Fibroblast of skin of left quadriceps (primary cell): ENCODE results near the gene CTAG1A.
A peak's percentile ranks its signal among the peaks of the same experiment; 100 is the strongest.
"Not testable (repeated sequence)": the region's sequence is repeated elsewhere in the genome, so short reads cannot be mapped to it uniquely, and the experiment has no call there.

Experiments used
- DNase-seq, 2 experiments: peaks; one replicate each; pipeline ENCODE4 v3.0.0-alpha.2; 2013; ENCODE audit warnings: low read depth in 2 of 2

The CTAG1A gene

DNA sequence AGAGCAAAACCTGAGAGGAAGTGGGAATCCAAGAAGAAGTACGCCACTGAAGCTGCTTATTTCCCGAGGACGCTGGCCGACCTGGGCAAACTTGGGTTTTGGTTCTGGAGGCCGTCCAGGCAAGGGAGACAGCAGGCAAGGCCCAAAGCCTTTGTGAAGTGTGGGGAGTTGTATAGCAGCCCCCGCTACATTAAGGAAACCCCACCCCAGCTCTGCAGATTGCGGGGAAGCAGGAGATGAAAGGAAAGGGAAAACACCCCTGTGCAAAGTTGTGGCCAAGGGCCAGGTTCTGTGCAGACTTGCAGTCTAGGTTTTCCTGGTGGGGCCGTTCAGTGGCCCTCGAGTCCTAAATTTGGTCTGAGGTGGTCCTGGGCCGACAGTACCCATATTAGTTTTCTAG is 11.9 kb upstream of the CTAG1A start:
- not testable (repeated sequence) for DNase-seq

DNA sequence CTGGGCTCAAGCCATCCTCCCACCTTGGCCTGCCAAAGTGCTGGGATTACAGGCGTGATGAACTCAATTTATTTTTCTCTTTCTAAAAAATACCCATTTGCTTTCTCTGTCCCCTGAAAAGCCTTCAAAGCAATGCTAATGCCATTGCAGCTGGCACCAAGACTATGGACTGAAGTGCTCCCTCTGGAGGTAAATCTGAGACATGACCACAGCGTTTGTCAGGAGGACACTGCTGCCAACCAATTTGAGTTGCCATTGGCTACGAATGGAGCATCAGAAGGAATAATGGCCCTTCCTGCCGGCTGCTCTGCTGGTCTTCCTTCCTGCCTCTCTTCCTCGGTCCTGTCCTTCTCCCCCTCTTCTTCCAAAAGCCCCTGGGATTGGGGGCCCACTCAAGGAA is 9.9 kb upstream of the CTAG1A start:
- DNase-seq, result not testable (repeated sequence)

DNA sequence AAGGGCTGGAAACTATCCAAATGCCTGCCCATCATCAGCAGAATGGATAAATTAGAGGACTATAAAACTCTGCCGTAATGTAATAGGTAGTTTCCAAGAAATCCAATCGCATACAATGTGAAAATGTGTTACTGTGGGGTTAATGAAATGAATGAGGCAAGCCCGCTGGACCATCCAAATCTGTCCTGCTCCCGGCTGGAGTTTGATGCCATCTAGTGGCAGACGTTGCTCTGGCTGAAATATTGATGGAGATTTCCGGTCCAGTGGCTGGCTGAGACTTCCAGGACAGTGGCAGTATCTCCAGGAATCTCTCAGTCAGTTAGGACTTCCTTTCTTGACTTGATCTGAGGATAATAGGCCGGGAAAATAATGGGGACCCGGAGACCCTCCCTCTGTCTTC is 1.9 kb upstream of the CTAG1A start:
- DNase-seq, result not testable (repeated sequence)

DNA sequence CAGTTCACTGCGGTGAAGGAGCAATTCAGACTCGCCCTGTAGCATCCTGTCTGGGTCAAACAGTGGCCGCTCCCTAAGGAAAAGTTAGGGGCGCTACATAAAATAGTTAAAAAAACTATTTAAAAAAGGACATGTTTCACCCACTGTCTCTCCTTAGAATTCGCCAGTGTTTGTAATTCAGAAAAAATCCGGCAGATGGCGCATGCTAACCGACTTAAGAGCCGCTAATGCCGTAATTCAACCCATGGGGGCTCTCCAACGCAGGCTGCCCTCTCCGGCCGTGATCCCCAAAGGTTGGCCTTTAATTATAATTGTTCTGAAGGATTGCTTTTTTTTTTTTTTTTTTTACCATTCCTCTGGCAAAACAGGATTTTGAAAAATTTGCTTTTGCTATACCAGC is 5.5 kb downstream of the CTAG1A start:
- DNase-seq, result not testable (repeated sequence)

DNA sequence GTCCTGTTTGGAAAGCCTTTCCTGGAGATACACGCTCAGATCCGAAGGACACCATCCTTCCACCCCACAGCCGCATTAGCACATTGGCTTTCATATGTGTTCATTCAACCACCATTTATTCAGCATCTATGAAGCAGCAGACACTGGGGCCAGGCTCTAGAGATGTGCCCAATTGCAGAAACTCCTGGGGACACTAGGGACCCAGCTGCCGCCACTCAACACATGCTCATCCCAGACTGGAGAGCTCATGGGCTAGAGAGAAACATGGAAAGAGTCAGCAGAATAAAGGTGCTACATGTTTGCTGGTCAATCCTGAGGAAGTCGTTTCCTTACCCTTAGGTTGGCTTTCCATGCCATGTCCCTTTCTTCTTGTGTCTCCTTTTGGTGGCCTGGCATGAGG is 7.6 kb downstream of the CTAG1A start:
- no peak for DNase-seq

DNA sequence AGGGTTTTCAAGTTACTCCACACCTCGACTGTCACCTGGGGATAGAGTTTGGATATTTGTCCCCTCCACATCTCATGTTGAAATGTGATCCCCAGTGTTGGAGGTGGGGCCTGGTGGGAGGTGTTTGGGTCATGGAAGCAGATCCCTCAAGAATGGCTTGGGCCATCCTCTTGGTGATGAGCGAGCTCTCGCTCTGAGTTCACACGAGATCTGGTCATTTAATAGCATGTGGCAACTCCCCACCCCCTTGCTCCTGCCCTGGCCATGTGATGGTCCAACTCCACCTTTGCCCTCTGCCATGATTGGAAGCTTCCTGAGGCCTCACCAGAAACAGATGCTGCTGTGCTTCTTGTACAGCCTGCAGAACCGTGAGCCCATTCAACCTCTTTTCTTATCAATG is 8.3 kb downstream of the CTAG1A start:
- DNase-seq, result no peak

DNA sequence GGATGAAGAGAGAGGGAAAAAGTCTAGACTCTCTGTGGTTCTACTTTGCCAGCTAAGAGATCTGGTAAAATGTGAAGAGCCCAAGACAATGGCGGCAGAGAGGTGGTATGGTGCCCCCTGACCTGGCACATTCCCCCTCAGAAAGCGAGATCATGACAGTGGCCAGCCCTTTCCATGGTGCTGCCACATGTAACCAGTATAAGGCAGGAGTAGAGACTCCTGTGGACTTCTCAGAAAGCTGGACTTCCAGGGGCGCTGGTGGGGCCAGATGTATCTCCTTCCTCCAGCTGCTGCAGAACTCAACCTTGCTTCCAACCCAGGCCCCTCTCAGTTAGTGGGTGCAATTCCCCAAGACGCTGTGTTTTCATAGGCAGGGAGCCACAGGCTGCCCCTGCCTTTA is 9.6 kb downstream of the CTAG1A start:
- no peak for DNase-seq

DNA sequence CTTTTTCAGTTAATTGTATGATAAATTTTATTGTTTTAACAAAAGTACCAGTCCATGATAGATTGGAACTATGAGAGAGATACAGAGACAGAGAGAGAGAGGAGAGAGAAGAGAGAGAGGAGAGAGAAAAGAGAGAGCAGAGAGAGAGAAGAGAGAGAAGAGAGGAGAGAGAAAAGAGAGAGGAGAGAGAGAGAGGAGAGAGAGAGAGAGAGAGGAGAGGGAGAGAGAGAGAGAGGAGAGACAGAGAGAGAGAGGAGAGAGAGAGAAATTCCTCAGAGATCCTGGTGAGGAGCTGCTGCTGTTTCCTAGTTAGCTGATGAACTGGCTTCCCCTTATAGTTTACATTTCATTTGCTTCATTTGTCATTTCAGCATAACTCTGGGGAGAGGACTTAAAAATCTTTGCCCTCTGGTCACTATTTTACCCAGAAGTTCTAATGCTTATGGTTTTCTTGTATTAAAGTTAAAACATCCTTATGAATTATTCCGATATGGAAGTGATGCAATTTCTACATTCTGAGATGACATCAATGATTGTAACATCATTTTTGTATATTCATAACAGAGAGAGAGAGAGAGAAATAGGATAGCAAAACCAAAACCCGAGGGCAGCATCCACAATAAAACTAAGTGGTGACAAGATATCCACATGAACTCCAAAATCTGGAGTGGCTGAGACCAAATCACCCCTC is 10.8 kb downstream of the CTAG1A start:
- no peak for DNase-seq

DNA sequence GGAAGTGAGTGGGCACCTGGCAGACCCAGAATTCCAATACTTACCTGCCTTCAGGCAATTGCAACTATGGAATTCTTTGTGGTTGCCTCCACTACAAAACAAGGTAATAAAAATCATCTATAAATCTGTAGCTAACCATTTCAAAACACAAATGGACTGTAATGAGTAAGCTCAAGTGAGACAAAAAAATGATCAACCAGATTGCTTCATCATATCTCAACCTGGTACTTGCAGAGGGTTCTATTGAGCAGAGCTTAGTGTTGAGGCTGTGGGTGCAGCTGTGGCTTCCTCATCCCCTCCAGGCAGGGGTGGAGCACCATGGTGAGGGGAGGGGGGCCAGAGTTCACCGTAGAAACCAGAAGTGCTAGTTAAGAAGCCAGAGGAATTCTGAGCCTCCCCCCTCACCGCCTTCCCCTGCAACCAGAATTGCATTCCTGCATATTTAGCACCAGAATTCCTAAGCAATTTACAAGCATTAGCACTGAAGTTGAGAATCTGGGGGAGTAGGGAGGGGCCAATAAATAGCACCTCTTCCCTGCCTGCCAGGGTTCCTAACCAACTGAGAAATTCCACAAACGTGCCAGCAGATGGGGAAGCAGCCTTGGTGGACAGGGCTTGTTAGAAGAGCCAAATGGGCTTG is 11.5 kb downstream of the CTAG1A start:
- DNase-seq, result peak; percentile 80 to 81

DNA sequence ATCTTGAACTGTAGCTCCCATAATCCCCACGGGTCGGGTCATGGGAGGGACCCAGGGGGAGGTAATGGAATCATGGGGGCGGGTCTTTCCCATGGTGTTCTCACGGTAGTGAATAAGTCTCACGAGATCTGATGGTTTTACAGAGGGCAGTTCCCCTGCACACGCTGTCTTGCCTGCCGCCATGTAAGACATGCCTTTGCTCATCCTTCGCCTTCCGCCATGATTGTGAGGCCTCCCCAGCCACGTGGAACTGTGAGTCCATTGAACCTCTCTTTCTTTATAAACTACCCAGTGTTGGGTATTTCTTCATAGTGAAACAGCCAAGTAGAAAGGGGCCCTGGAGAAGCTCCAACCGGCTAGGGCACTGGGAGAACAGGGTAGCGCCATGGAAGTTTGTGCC is 12.3 kb downstream of the CTAG1A start:
- no peak for DNase-seq

DNA sequence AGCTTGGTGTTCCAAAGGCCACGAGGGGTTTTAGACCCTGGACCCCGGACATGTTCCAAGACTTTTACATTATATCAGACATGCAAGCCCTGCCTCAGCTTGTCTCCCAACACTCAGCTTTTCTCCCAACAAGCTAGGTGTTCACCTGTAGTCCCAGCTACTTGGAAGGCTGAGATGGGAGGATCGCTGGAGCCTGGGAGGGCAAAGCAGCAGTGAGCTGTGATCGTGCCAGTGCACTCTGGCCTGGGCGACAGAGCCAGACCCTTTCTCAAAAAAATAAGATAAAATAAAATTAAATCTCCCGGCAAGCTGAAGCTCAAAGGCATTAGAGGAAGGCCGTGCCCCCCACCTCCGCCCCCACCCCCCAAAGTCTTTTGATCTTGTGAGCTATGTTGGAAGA is 13.7 kb downstream of the CTAG1A start:
- no peak for DNase-seq

DNA sequence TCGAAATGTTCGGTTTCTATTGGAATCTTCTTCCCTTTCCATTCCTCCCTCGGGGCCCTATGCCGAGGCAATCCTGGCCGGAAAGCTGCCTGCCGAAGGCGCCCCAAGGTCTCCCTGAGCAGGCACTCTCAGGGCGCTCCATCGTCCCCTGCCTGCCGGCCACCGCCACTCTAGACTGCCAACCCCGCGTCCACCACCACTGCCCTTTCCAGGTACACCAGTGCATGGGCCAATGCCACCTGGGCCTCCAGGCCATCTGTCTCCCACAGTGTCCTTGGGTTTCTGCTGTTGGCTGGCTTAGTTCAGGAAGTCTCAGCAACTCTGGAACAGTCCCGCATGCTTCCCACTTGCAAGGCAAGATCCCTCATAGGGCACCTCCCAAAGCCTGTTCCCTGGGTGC is 14.6 kb downstream of the CTAG1A start:
- no peak for DNase-seq

DNA sequence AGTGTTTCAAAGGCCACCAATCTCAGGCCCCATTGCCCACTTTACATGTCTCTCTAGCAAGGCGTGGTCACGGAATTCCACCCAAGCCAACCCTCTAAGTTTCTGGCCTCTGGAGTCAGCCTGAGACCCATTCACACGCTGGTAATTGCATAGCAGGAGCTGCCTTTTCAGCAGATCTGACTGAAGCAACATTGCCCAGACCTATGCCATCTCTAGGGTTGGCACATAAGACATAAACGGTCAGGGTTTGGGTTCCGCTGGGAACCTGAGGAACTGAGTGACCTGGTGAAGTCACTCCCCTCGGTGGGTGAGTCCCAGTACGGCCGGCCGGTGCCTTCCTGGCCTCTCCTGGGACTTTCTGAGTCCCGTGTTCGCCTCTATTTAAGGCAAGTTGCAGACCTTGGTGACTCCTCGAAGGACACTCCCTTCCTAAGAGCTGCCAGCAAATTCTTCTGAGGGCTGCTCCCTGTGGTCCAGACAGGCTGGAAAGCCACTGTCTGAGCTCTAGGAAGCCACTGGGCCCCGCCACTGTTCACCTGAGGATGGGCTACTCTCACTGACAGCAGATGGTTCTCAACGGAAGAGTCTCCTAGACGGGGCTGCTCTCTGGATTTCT is 15.9 kb downstream of the CTAG1A start:
- DNase-seq, result no peak

DNA sequence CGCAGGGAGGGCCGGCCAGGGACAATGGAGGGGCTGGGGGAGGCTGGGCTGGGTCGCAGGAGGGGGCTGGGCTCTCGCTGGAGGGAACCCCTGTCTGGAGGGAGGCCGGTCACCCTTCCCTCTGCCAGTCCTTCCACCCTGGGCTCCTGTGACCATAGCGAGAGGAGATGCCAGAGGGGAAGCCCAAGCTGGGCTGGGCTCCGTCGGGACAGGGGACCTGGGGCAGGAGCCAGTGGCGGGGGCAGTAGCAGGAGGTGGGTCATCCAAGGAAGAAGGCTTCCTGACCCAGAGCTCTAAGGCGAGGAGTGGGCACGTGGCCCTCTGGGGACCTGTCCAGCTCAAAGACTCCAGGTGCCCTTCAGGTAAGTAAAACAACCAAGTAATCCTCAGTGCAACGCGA is 17.3 kb downstream of the CTAG1A start:
- no peak for DNase-seq

DNA sequence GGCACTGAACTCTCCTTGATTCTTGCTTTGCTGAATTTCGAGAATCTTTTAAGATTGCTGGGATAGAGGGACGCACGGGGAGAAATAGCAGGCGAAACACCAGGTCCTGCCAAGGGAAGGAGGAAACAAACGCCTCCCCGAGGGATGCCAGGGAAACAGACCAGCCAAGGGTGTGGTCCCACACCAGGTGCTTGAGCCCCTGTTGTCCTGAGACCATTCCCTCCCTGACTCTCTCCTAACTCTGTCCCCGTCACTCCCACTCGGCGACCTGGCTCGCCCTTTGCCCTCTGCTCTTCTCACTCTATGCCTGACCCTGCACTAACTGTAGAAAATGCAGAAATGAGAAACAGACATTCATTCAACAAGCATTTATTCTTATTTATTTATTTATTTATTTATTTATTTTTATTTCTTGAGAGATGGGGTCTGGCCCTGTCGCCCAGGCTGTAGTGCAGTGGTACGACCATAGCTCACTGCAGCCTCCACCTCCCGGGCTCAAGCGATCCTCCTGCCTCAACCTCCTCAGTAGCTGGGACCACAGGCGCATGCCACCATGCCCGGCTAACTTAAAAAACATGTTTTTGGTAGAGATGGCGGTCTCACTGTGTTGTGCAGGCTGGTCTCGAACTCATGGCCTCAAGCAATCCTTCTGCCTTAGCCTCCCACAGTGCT is 18.0 kb downstream of the CTAG1A start:
- DNase-seq, result no peak

DNA sequence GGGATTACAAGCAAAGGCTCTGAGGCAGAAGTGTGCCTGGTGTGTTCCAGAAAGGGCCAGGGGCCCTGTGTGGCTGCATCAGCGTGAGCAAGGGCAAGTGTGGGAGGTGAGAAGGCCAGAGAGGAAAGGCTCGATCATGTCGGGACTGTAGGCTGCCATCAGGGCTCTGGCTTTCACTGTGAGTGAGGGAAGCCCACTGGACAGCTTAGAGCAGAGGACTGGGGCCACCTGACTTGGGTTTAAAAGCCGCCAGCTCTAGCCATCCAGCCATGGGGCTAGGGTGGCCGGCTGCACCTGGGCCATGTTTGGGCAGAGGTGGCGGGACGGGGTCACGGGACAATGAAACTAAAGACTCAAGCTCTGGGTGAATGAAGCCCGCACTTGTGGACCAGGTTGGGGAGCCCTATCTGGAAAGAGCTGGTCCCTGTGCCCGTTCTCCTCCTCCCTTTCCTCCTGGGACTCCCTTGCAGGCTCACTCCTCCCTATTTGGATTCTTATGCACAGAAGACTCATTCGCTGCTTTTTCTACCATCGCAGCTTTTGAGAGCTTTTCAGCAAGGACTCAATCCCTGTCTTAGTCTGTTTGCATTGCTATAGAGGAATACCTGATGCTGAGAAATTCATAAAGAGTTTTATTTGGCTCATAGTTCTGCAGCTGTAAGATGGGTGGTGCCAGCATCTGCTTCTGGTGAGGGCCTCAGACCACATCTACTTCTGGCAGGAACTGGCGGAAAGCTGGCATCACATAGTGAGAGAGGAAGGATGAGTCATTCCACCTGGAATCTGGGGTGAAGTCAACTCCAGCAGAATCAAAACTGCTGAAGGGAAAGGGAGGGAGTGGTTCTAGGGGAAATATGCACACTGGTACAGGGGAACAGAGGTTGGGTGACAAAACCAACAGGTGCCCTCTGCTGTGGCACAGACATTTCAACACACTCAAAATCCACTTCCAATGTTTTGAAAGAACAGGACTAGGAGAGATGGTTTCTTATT is 18.8 kb downstream of the CTAG1A start:
- DNase-seq, result peak in 1 of 2 experiments; percentile 20

DNA sequence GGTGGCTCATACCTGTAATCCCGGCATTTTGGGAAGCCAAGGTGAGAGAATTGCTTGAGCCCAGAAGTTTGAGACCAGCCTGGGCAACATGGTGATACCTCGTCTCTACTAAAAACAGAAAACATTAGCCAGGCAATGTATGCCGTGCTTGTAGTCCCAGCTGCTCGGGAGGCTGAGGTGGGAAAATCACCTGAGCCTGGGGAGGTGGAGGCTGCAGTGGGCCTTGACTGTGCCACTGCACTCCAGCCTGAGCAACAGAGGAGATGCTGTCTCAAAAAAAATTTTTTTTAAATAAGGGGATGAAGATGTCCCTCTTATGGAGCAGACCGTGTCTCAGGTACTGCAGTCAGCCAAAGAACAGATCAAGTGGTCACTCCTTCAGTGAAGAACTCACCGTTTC is 20.6 kb downstream of the CTAG1A start:
- no peak for DNase-seq

DNA sequence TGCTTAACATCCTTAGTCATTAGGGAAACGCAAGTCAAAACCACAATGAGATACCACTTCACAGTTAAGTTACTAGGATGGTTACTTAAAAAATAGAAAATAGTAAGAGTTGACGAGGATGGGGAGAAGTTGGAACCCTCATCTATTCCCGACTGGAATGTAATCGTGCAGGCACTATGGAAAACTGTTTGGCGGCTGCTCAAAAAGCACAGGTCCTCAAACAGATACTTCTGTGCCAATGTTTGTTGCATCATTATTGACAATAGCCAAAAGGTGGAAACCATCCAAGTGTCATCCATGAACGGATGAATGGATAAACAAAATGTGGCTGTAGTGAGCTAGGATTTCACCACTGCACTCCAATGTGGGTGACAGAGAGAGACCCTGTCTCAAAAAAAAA is 22.4 kb downstream of the CTAG1A start:
- DNase-seq, result no peak

DNA sequence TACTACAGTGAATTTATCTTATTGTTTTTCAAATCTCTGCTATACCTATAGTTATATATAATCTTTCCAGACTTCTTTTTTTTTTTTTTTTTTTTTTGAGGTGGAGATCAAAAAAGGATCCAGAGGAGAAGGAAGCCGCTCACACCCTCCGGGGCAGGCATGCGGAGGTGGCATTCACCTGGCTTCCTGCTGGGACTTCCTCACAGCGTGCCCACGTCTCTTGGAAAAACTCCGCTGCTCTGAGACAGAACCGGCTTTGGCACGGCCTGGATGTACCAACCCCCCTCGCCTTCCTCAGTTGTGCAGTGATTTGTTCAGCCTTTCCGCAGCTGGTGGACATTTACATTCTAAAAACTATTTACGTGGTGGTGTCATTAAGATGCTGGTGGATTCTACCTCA is 23.0 kb downstream of the CTAG1A start:
- DNase-seq, result not testable (repeated sequence)

DNA sequence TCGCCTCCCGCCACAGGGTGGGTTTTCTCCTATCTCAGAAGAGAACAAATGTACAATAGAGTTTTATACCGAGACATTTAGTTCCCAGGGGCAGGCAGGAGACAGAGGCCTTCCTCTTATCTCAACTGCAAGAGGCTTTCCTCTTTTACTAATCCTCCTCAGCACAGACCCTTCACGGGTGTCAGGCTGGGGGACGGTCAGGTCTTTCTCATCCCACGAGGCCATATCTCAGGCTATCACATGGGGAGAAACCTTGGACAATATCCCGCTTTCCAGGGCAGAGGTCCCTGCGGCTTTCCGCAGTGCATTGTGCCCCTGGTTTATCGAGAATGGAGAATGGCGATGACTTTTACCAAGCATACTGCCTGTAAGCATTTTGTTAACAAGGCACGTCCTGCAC is 23.9 kb downstream of the CTAG1A start:
- DNase-seq, result not testable (repeated sequence)

DNA sequence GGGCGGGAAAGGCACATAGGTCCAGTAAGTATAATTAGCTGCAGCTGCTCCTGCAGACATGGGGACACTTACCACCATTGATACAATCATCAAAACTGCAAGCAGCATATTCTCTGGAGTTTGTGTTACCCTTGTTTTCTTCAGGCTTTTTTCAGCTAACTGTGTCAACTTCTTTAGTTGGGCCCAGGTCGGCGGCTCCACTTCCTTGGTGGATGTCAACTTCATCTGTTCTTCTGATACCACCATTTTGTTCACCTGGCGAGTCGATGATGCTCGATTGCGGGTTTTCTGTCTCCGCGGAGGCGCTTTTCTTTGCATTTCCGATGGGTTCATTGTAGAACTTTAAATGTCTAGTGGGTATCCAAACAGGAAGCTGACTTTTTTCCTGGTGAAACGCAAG is 26.2 kb downstream of the CTAG1A start:
- not testable (repeated sequence) for DNase-seq
